Mesodermal cell (in vitro differentiated cells): ENCODE measurements around the gene IDH2.
"Not testable (repeated sequence)": the region's sequence is repeated elsewhere in the genome, so short reads cannot be mapped to it uniquely, and the experiment has no call there.

Experiments used
- H3K27ac ChIP-seq: 2 replicates; pipeline ENCODE4 v1.7.0; 2013; ENCODE audit warnings: mild to moderate bottlenecking, low read depth, low read length, moderate library complexity; ENCODE audit not compliant: severe bottlenecking
- H3K36me3 ChIP-seq: 2 replicates; pipeline ENCODE4 v1.7.1; 2013; ENCODE audit warnings: mild to moderate bottlenecking, low read length, moderate library complexity; ENCODE audit not compliant: control insufficient read depth, insufficient read depth
- H3K4me1 ChIP-seq: one replicate; pipeline ENCODE4 v1.7.1; 2013; ENCODE audit warnings: mild to moderate bottlenecking, low read length; ENCODE audit not compliant: insufficient read depth, control insufficient read depth, poor library complexity, severe bottlenecking
- H3K4me3 ChIP-seq: 2 replicates; pipeline ENCODE4 v1.7.0; 2013; ENCODE audit warnings: low read length, control low read depth, mild to moderate bottlenecking; ENCODE audit not compliant: insufficient read depth, poor library complexity, severe bottlenecking; ENCODE audit errors: extremely low read depth
- H3K9me3 ChIP-seq: 2 replicates; pipeline ENCODE4 v1.7.1; 2013; ENCODE audit warnings: mild to moderate bottlenecking, low read length, moderate library complexity; ENCODE audit not compliant: control insufficient read depth
- WGBS, 2 experiments: methylation state at CpG; one replicate each; pipeline ENCODE4 v1.1.5; 2013; ENCODE audit warnings: missing lambda C conversion rate in 2 of 2; ENCODE audit not compliant: insufficient coverage in 2 of 2; 5-methylcytosine and 5-hydroxymethylcytosine counted together

Gene IDH2

DNA sequence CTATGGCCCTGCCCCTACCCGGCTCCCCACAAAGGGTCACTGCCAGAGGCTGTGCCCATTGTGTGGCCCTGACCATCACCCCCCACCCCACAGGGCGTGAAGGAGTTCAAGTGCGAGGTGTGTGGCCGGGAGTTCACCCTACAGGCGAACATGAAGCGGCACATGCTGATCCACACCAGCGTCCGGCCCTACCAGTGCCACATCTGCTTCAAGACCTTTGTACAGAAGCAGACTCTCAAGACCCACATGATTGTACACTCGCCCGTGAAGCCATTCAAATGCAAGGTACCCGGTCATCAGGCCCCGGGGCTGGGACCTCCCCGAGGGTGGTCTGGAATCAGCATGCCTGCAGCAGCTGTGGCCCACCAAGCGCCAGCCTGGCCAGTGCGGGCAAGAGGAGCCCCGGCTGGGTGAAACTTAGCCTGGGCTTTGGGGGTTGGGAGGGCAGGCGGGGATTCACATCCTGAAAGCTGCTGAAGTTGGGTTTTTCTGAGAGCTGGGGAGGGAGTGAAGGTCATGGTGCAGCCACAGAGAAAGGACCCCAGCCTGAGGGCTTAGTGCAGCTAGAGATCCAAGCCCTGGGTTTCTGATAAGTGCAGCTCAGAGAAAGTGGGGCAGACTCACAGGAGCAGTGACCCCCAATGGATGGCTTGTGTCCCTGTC lies 29.2 kb downstream of the IDH2 start:
- Histone ChIP-seq H3K36me3 (peaks cover 73% of the 10 kb centered on the region), H3K9me3 (no peaks in the 10 kb centered on the region), H3K4me1 (peaks cover 13% of the 10 kb centered on the region), H3K27ac (no peak overlapping the region), H3K4me3 (no peak overlapping the region)
- 93 to 95% methylated on average over 12 to 17 of the region's 17 CpGs for WGBS, 2 experiments

DNA sequence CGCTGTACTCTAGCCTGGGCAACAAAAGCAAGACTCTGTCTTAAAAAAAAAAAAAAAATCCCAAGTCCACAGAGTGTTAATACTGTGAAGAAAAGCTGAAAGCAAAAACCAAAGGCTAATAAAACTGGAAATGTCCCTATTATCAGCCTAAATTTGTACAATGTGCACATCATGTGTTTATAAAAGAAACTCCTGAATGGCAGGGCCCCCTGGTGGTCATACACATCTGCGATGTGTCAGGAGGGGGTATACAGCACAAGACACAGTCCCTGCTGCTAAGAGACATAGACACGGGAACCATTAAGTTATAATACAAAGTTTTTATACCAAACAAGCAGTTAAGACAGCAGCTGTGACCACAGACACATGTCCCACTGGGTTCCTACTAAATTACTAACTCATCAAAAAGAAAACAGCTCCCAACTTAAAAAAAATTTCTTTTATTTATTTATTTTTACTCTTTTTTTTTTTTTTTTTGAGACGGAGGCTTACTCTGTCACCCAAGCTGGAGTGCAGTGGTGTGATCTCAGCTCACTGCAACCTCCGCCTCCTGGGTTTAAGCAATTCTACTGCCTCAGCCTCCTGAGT lies 31.0 kb downstream of the IDH2 start:
- Histone ChIP-seq H3K4me1 (peaks cover 11% of the 10 kb centered on the region), H3K36me3 (peaks cover 72% of the 10 kb centered on the region), H3K9me3 (no peaks in the 10 kb centered on the region), H3K27ac (no peak overlapping the region), H3K4me3 (no peak overlapping the region)
- 80% methylated on average over 2 of the region's 5 CpGs for WGBS, 2 experiments

DNA sequence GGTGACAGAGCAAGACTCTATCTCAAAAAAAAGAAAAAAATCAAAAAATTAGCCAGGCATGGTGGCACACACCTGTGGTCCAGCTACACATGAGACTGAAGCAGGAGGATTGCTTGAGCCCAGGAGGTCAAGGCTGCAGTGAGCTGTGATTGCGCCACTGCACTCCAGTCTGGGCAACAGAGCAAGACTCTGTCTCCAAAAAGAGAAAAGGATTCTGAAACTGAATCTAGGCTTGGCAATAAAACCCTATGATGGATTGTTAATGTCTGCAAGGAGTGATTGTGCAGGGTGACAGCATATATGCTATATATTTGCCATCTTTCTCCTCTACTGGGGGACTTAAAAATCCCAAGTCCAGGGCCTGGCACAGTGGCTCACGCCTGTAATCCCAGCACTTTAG lies 31.6 kb downstream of the IDH2 start:
- H3K9me3 ChIP-seq, H3K4me1 ChIP-seq, H3K4me3 ChIP-seq, H3K27ac ChIP-seq: not testable (repeated sequence)
- peaks cover 65% of the 10 kb centered on the region for H3K36me3 ChIP-seq
- WGBS, 2 experiments, result 100% methylated on average over 2 of the region's 2 CpGs

DNA sequence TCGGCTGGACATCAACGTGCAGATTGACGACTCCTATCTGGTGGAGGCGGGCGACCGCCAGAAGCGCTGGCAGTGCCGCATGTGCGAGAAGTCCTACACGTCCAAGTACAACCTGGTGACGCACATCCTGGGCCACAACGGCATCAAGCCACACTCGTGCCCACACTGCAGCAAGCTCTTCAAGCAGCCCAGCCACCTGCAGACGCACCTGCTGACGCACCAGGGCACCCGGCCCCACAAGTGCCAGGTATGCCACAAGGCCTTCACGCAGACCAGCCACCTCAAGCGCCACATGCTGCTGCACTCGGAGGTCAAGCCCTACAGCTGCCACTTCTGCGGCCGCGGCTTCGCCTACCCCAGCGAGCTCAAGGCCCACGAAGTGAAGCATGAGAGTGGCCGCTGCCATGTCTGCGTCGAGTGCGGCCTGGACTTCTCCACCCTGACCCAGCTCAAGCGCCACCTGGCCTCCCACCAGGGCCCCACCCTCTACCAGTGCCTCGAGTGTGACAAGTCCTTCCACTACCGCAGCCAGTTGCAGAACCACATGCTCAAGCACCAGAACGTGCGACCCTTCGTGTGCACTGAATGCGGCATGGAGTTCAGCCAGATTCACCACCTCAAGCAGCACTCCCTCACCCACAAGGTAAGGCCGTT lies 34.2 kb downstream of the IDH2 start:
- peaks cover 28% of the 10 kb centered on the region for H3K4me1 ChIP-seq
- no peaks in the 10 kb centered on the region for H3K9me3 ChIP-seq
- H3K4me3 ChIP-seq, result no peak overlapping the region
- no peak overlapping the region for H3K27ac ChIP-seq
- peaks cover 46% of the 10 kb centered on the region for H3K36me3 ChIP-seq
- 96 to 97% methylated on average over 33 to 36 of the region's 37 CpGs for WGBS, 2 experiments

DNA sequence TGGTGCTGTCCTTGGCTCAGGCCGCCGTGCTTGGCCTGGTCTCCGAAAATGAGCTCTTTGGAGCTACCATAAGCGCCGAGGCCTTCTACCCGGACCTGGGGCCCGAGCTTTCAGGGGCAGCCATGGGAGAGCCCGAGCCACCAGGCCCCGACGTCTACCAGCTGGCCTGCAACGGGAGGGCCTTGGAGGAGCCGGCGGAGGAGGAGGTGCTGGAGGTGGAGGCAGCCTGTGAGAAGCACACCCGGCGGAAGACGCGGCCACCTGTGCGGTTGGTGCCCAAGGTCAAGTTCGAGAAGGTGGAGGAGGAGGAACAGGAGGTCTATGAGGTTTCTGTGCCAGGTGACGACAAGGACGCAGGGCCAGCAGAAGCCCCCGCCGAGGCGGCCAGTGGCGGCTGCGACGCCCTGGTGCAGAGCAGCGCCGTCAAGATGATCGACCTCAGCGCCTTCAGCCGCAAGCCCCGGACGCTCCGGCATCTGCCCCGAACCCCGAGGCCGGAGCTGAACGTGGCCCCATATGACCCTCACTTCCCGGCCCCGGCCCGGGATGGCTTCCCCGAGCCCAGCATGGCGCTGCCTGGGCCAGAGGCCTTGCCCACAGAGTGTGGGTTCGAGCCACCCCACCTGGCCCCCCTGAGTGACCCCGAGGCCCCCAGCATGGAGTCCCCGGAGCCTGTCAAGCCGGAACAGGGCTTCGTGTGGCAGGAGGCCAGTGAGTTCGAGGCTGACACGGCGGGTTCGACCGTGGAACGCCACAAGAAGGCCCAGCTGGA lies 34.9 kb downstream of the IDH2 start:
- Histone ChIP-seq H3K4me3 (no peak overlapping the region), H3K4me1 (peaks cover 35% of the 10 kb centered on the region), H3K36me3 (peaks cover 39% of the 10 kb centered on the region), H3K9me3 (no peaks in the 10 kb centered on the region), H3K27ac (no peak overlapping the region)
- WGBS, 2 experiments, result 95 to 97% methylated on average over 49 to 55 of the region's 55 CpGs

DNA sequence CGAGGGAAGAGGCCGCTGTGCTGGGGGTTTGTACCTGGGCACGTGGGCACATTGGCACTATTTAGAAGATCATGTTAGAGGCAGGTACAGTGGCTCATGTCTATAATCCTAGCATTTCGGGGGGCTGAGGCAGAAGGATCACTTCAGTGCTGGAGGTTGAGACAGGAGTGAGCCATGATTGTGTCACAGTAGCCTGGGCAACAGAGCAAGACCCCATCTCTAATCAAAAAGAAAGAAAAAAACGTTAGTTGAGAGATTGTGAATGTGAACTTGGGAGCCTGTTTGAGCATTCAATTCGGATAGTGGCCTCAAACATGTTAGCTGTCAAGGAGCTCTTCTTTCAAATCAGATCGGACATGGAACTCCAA lies 36.6 kb downstream of the IDH2 start:
- peaks cover 50% of the 10 kb centered on the region for H3K4me1 ChIP-seq
- H3K9me3 ChIP-seq, result no peaks in the 10 kb centered on the region
- 88 to 91% methylated on average over 3 to 6 of the region's 7 CpGs for WGBS, 2 experiments
- H3K27ac ChIP-seq, result no peak overlapping the region
- H3K36me3 ChIP-seq, result peaks cover 31% of the 10 kb centered on the region
- H3K4me3 ChIP-seq, result no peak overlapping the region

DNA sequence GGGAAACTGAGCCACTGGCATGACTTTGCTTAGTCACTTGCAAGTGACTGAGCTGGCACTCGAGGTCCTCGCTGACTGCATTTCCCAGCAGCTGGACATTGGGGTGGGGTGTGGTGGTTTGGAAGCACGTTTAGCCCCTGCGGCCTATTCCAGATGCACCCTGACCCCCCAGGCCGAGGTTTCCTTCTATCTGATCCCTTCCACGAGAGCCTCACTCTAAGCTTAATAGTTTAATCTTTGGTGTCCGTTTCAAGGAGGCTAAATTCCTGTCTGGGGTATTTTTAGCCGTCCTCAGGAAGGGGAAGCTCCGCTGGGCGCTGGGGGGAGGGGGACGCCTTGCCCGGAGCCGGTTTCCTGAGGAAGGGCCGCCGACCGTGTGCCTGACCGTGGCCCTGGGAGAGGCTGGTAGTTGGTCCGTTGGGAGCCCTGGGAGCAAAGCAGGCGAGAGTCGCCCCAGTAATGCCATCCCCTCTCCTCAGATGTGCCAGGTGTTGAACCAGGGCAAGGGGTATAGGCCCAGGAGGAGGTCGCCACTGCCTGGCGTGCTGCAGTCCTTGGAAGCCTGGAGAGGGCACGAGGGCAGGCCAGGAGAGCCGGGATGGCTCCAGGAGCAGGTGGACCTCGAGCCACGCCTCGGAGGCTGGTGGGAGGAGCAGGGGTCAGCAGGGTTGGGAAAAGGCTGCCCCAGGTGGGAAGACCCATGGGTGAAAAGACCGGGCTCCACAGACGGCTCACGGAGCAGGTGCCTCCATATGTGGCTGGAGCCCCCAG lies 37.2 kb downstream of the IDH2 start:
- Histone ChIP-seq H3K4me3 (no peak overlapping the region), H3K36me3 (peaks cover 30% of the 10 kb centered on the region), H3K27ac (peak overlapping the region; percentile 73), H3K4me1 (peaks cover 51% of the 10 kb centered on the region), H3K9me3 (no peaks in the 10 kb centered on the region)
- 61 to 67% methylated on average over 20 of the region's 30 CpGs for WGBS, 2 experiments

DNA sequence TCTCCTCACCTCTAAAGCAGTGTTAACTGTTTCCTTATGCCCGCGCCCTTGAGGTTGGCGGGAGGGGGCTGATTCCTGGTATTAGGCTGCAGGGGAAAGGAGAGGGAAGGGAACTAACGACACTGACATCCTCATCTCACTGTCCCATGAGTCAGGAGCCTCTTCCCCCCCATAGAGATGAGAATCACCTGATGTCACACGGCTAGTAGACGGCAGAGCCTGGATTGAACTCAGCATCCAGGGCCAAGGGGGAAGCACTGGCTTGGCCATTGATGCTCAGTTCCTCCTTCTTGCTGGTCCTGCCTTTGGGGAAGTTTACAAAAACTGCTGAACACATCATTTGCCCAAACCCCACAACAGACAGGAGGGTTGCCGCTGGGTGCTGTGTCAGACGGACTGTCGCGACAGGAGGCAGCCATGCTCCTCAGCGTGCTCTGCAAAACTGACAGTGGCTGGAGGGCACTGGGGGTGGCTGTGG lies 38.5 kb downstream of the IDH2 start:
- H3K27ac ChIP-seq, result peak overlapping the region; percentile 16
- 76 to 80% methylated on average over 7 of the region's 11 CpGs for WGBS, 2 experiments
- peaks cover 61% of the 10 kb centered on the region for H3K4me1 ChIP-seq
- H3K36me3 ChIP-seq, result peaks cover 19% of the 10 kb centered on the region
- no peak overlapping the region for H3K4me3 ChIP-seq
- H3K9me3 ChIP-seq, result no peaks in the 10 kb centered on the region

DNA sequence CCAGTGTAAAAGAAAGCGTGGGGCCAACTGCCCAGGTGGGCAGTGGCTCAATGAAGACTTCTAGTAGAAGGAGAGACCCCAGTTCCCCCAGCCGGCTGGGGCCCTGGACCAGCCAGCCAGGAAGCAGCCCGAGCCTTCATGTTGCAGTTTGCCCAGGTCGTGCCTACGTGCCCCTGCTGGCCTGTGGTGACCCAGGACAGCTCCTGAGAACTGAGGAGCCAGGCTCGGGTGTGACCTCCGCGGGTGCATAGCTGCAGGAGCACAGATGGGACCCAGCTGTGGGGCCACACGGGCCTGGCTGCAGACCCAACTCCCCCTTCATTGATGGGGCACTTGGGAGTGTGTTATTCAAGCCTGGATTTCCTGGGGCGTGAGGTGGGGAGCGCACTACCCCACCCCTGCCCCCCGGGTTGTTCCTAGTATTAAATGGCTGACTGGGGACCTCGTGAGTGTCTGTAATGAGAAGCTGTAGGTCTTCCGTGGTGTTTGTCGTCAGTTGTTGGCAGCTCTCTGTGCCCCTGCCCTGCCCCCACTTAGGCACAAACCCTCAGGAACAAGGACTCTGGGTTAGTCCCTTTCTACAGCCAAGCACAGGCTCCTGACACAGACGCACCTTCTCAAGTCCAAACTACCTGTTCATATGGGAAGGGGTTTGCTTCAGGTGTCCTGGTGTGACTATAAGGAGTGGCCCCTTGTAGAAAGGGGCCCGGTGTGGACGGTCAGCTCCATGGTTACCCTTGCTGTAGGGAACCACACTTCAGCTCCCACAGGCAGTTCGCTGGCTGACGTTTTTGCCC lies 39.1 kb downstream of the IDH2 start:
- H3K4me1 ChIP-seq, result peaks cover 62% of the 10 kb centered on the region
- 71 to 77% methylated on average over 13 to 17 of the region's 20 CpGs for WGBS, 2 experiments
- H3K36me3 ChIP-seq, result peaks cover 12% of the 10 kb centered on the region
- peak overlapping the region; percentile 43 for H3K27ac ChIP-seq
- no peaks in the 10 kb centered on the region for H3K9me3 ChIP-seq
- H3K4me3 ChIP-seq, result no peak overlapping the region
